Gastrocnemius medialis (tissue), 4 donors: ENCODE results near the gene AKAP6.

Experiments
- CTCF ChIP-seq, 5 experiments: fragments of 450-650 bp in 3 of 5; fragments of 200-600 bp in 2 of 5; sonication (generic) in 2 of 5; IDR thresholded peaks in 4 of 5; conservative IDR thresholded peaks in 1 of 5; 1 replicate in 4 of 5; 2 replicates in 1 of 5; pipeline ENCODE4 v1.5.1; 2016 to 2019; ENCODE audit warnings: antibody characterized with exemption in 5 of 5, mild to moderate bottlenecking in 3 of 5, moderate library complexity in 3 of 5
- POLR2A ChIP-seq, 2 donors: fragments of 450-650 bp; IDR thresholded peaks; one replicate each; pipeline ENCODE4 v1.6.1; 2017; ENCODE audit warnings: antibody characterized with exemption in 2 of 2, mild to moderate bottlenecking in 2 of 2, moderate library complexity in 2 of 2

DNA sequence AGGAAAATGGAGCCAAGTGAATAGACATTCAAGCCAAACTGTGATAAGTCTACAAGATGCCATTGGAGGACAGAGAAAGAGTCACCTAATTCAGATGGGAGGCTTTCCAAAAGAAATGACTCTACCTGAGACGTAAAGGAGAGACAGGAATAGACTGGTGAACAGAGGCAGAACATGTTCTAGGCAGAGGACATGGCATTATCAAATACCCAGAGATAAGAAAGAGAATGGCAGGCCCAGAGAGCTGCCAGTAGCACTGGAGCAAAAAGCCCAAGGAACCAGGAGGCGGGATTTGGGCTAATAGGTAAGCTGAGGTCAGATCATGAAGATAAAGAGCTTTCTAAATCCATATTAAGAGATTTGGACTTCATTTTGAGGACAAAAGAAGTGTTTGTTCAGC lies 207.1 kb downstream of the AKAP6 start:
- TF ChIP-seq CTCF (IDR thresholded peaks at IDR 0.05 in 4 of 5, conservative IDR thresholded peaks at IDR 0.05 in 1 of 5) = no peak
- no peak for TF ChIP-seq POLR2A (IDR thresholded peaks at IDR 0.05)
